ENCODE results near the gene CKLF.
"Not testable (repeated sequence)": the region's sequence is repeated elsewhere in the genome, so short reads cannot be mapped to it uniquely, and the experiment has no call there.

CKLF gene

DNA sequence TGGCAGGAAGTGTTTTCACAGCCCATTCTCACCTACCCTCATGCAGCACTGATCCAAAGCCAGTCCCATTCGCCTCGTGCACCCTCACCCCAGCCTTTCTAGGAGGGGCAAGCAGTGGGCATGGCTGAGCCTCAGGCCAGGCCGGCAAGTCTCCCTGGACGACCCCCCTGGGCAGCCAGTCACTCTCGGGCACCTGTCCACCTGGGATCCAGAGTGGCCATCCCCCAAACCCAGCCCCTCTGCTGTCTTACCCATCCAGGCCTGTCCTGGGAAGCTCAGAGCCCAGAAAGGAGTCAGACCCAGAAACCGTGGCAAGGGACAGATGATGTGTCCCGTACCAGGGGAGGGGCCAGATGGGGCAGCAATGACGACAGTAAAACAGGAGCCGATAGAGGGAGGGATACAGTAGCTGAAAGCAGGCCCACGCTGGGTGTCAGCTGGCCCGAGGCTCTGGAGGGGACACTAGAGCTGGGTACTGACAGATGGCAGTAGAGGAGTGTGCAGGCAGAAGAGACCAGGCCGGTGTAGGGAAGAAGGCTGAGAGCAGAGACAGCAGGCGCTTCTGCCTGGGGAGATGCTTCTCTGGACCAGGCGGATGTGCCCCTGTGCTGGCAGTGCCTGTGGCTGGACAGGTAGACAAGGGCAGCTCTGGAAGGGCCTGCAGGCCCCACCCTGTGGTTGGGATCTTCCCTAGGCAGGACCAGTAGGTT is 57.9 kb downstream of the CKLF start:
- Histone ChIP-seq H3K4me1 (ENCODE audit: control insufficient read depth, insufficient read depth, low read length) (peaks cover 6% of the 10 kb centered on the region), H3K4me3 (ENCODE audit: low read length) (no peak overlapping the region), H3K36me3 (ENCODE audit: control insufficient read depth, insufficient read depth, low read length) (peaks cover 20% of the 10 kb centered on the region; the same call in 1 of the 2 replicates), H3K9me3 (ENCODE audit: control insufficient read depth, insufficient read depth, low read length) (no peaks in the 10 kb centered on the region), H3K27ac (ENCODE audit: low read length) (no peak overlapping the region), H3K27me3 (ENCODE audit: control insufficient read depth, insufficient read depth, low read length) (no peaks in the 10 kb centered on the region)
- no peak for DNase-seq (ENCODE audit: low read depth, low spot score)
- WGBS (ENCODE audit: insufficient coverage, insufficient read length): no CpG with 5 or more reads among the region's 14 CpGs

DNA sequence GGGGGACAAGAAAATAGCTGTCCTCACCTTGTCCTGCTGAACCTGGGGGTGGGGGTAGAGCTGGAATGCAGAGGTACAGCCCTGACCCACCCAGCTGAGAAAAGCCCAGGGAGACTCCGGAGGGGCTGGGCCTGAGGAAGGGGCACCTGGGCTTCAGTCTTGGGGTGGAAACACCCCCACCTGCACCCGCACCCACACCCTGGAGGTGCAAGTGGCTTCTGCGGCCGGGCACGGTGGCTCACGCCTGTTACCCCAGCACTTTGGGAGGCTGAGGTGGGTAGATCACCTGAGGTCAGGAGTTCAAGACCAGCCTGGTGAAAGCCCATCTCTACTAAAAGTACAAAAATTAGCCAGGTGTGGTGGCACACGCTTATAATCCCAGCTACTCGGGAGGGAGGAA is 59.5 kb downstream of the CKLF start:
- not testable (repeated sequence) for DNase-seq (ENCODE audit: low read depth, low spot score); H3K9me3 ChIP-seq (ENCODE audit: control insufficient read depth, insufficient read depth, low read length); H3K4me1 ChIP-seq (ENCODE audit: control insufficient read depth, insufficient read depth, low read length); H3K4me3 ChIP-seq (ENCODE audit: low read length); H3K27me3 ChIP-seq (ENCODE audit: control insufficient read depth, insufficient read depth, low read length); H3K27ac ChIP-seq (ENCODE audit: low read length)
- WGBS (ENCODE audit: insufficient coverage, insufficient read length): no CpG with 5 or more reads among the region's 8 CpGs
- peaks cover 20% of the 10 kb centered on the region; the same call in 1 of the 2 replicates for H3K36me3 ChIP-seq (ENCODE audit: control insufficient read depth, insufficient read depth, low read length)

DNA sequence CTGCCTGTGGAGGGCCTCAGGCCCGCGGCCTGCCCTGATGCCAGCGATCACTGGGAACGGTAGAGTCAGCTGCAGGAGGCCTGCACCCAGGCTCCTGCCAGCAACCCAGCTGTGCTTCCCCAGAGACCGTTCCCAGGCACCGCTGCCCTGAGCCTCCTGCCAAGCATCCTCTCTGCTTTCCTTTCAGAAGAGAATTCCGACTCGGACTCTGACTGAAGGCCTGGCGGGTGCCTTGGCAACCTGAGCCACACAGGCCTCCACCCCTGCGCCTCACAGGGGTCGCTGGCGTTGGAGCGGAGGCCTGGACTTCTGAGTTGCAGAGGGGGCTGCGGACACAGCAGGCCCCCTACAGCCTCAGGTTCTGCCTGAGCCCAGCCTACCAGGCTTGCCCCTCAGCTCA is 60.0 kb downstream of the CKLF start:
- Histone ChIP-seq H3K4me1 (ENCODE audit: control insufficient read depth, insufficient read depth, low read length) (peaks cover 6% of the 10 kb centered on the region), H3K27ac (ENCODE audit: low read length) (no peak overlapping the region), H3K36me3 (ENCODE audit: control insufficient read depth, insufficient read depth, low read length) (peaks cover 20% of the 10 kb centered on the region; the same call in 1 of the 2 replicates), H3K4me3 (ENCODE audit: low read length) (no peak overlapping the region), H3K27me3 (ENCODE audit: control insufficient read depth, insufficient read depth, low read length) (no peaks in the 10 kb centered on the region), H3K9me3 (ENCODE audit: control insufficient read depth, insufficient read depth, low read length) (no peaks in the 10 kb centered on the region)
- no CpG with 5 or more reads among the region's 14 CpGs for WGBS (ENCODE audit: insufficient coverage, insufficient read length)
- no peak for DNase-seq (ENCODE audit: low read depth, low spot score)

DNA sequence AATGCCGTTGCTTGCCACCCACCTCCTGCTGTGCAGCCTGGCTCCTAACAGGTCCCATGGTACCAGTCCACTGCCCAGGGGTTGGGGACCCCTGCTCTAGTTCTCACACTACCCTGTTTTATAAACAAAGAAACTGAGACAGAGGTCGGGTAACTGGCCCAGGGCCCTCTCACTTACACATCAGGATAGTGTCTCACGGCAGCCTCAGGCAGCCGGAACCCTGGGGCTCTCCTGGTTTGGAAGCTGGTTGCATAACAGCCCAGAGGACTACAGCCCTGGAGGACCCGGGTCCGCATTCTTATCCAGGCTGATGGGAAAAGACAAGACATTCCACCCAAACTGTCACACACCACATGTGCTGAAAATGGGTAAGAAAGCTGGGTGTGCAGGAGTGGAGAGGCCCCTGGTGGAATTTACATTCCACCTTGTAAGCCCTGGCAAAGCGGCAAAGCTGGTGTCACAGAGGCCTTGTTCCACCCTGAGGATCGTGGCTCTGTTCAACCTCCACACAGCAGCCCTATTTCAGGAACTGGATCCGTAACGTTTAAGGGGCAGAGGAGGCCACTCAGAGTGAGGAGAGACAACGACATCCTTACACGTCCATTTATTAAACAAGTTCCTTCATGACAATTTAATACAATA is 61.9 kb downstream of the CKLF start:
- WGBS (ENCODE audit: insufficient coverage, insufficient read length): no CpG with 5 or more reads among the region's 12 CpGs

More for the DNA sequence above, 61.9 kb downstream of the CKLF start:
- H3K9me3 ChIP-seq (ENCODE audit: control insufficient read depth, insufficient read depth, low read length): no peaks in the 10 kb centered on the region
- H3K36me3 ChIP-seq (ENCODE audit: control insufficient read depth, insufficient read depth, low read length): peaks cover 17% of the 10 kb centered on the region; the same call in 1 of the 2 replicates
- H3K27me3 ChIP-seq (ENCODE audit: control insufficient read depth, insufficient read depth, low read length): no peaks in the 10 kb centered on the region
- no peak overlapping the region for H3K27ac ChIP-seq (ENCODE audit: low read length)
- H3K4me1 ChIP-seq (ENCODE audit: control insufficient read depth, insufficient read depth, low read length): peaks cover 7% of the 10 kb centered on the region
- no peak for DNase-seq (ENCODE audit: low read depth, low spot score)
- H3K4me3 ChIP-seq (ENCODE audit: low read length): no peak overlapping the region
